ENCODE measurements around the gene TARBP1. TPM values are rescaled to one million over a fixed set of nuclear protein-coding genes. Genes with fewer than 3 reads are reported as not detected.

Gene TARBP1
- total and polyA plus RNA-seq, 2 of the 13 experiments (the other 11 are each of a cell fraction or from before 2014, with no cell fraction given) = 37.7 to 67.0 TPM

GRCh38 chr1:234521836-234522235 is 42.9 kb upstream of the TARBP1 start (continued):
- TF ChIP-seq ZNF513 (CRISPR knock-in tag; conservative IDR thresholded peaks at IDR 0.05) = no peak
- no peak for TF ChIP-seq SRSF1 (optimal IDR thresholded peaks at IDR 0.05; ENCODE audit: low read depth, low read length)
- TF ChIP-seq TBX3 (IDR thresholded peaks at IDR 0.05; ENCODE audit: borderline replicate concordance) = no peak
- no peak for TF ChIP-seq ZNF207 (IDR thresholded peaks at IDR 0.05; ENCODE audit: borderline replicate concordance)

- no peak for FAIRE-seq
- WGBS (ENCODE audit: low lambda C conversion rate) = 86% methylated on average over 6 of the region's 6 CpGs
- POLR2A ChIA-PET = interaction anchor here (0.5 kb wide), 1 partner anchor 25 kb away, joined by 5 read pairs; no protein-coding TSS in a partner anchor
- Histone ChIP-seq H3K4me3 (replicated peaks in 1 of 3; ENCODE audit: insufficient read depth in 1 of 3, low read depth in 2 of 3, low read length in 3 of 3) (no peak overlapping the region), H3K27me3 (ENCODE audit: control insufficient read depth in 1 of 2, insufficient read depth in 2 of 2, low read length in 2 of 2) (no peaks in the 10 kb centered on the region), H3K4me2 (ENCODE audit: low read depth, low read length) (no peak overlapping the region), H3K36me3 (replicated peaks in 1 of 2; ENCODE audit: control insufficient read depth in 1 of 2, insufficient read depth in 2 of 2, low read length in 2 of 2) (no peaks in the 10 kb centered on the region), H3K79me2 (ENCODE audit: insufficient read depth, low read length) (no peaks in the 10 kb centered on the region), H3K27ac (ENCODE audit: extremely low read length, insufficient read depth, low read length) (no peak overlapping the region), H3K4me1 (ENCODE audit: insufficient read depth, low read length) (peaks cover 41% of the 10 kb centered on the region), H3K9ac (ENCODE audit: insufficient read depth, low read depth, low read length) (no peak overlapping the region), H4K20me1 (ENCODE audit: insufficient read depth, low read length) (no peaks in the 10 kb centered on the region), H2AFZ (ENCODE audit: low read length) (no peak overlapping the region), H3K9me3 (ENCODE audit: low read length) (no peaks in the 10 kb centered on the region)
- CTCF ChIA-PET (ENCODE audit: low intra/inter-chr PET ratio, low total read pairs) = no interaction called here
- intact Hi-C loops (cut with micrococcal nuclease; ENCODE audit: unreplicated experiment) = no loop called here
- no peak for DNase-seq (ENCODE audit: low spot score)
- in situ Hi-C loops (cut with HindIII; ENCODE audit: extremely low pct_ligation_motif_present, low pct_unique_long_range_greater_than_20kb) = no loop called here
- TF ChIP-seq NCOA5 (CRISPR knock-in tag; IDR thresholded peaks at IDR 0.05) = no peak
- TF ChIP-seq ZBTB38 (CRISPR knock-in tag; IDR thresholded peaks at IDR 0.05) = 0 out of 2 replicates have a peak, but pooled peaks have one; percentile 42
- ATAC-seq = no peak
- no TSS peak for BruUV-seq (replicated peaks)
Measured at GRCh38 chr1:234520908-234521817, 42.2 kb upstream of the TARBP1 start.
